M059J (cell line): ENCODE measurements around the gene STT3B. TPM values are rescaled to one million over a fixed set of nuclear protein-coding genes. Genes with fewer than 3 reads are reported as not detected.

Source experiments
- DNase-seq: peaks from one replicate; pipeline ENCODE4 v3.0.0-alpha.2; 2012; ENCODE audit warnings: low read depth
- total RNA-seq: library from RNA; depleted of rRNA; stranded (reverse); fragments of >200 nt; shearing (Covaris generic); gene quantifications from 2 replicates; pipeline ENCODE4 v1.2.3, GENCODE V29; 2014

Gene STT3B
- total RNA-seq, 1 experiment from 2014 or later, result 146 TPM

DNA sequence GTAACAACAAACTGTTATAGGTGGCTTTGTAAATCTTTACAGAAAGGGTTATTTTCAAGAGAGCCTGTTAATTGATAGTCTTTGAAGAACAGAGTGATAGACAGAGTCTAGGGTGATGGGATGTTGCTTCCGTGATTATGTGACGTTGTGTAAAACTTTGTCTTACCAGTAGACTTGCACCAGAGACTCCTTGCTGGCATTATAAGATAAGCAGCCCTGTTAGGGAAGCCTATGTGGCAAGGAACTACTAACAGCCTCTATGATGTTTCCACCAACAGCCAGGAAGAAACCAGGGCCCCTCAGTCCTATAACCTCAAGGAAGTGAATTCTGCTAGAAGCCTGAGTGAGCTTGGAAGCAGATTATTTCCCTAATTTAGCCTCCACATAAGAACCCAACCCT is 18.9 kb downstream of the STT3B start:
- DNase-seq, result no peak

DNA sequence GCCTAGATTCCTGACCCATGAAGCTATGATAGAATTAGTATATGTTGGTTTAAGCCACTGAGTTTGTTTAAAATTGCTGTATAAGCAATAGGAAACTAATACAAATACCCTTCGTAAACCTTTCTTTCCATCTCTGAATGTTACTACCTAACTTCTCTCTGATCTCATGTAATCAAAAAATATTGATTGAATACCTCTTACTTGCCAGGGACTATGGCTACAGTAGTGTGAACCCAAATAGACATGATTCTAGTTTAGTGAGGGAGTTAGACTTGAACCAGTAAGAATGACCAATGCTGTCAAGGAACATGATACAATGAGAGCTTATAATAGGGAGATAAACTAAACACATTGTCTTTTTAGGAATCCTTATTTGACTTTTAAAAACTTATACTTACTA is 19.4 kb downstream of the STT3B start:
- DNase-seq, result no peak

DNA sequence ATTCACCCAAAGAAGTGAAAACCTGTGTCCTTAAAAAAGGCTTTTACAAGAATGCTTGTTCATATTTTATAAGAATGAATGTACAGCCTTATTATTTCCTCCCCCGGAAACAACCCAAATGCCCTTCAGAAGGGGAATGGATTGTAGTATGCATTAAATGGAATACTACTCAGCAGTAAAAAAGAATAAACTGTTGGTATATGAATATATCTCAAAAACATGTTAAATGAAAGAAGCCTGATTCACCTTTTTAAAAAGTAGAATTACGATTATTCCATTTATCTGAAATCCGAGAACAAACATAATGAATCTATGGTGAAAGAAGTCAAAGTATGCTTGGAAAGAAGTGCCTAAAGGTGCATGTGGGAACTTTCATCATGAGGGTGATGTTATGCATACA is 20.5 kb downstream of the STT3B start:
- no peak for DNase-seq

DNA sequence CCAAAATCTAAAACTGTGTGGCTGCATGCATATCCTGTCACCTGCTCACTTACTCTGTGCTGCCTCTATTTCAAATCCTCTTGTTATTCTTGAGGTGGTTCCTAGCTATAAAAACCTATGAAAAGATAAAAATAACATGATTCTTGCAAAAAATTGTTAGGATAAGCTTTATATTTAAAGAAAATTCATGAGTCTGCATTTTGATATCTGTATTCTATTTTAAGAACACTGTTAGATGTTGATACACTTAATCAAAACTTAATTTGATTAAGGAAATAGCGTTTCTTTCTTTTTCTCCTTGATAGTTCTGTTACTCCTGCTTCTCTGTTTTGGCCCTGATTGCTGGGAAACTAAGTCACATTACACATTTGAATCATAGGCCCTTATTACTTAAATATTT is 22.5 kb downstream of the STT3B start:
- DNase-seq, result no peak

DNA sequence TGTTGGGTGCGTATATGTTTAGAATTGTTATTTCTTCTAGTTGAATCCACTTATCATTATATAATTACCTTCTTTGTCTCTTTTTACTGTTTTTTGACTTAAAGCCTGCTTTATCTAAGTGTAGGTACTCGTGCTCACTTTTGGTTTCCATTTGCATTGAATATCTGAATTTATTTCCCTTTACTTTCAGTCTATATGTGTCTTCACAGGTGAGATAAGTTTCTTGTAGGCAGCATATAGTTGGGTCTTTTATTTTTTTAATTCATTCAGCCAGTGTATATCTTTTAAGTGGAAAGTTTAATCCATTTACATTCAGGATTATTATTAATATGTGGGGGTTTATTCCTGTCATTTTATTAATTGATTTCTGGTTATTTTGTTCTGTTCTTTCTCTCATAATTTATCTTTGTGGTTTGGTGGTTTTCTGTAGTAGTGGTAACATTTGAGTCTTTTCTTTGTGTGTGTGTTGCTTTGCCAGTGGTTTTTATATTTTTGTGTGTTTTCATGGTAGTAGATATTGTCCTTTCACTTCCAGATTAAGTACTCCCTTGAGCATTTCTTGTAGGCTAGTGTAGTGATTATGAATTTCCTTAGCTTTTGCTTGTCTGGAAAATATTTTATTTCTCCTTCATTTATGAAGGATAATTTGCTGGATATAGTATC is 27.3 kb downstream of the STT3B start:
- DNase-seq, result no peak

DNA sequence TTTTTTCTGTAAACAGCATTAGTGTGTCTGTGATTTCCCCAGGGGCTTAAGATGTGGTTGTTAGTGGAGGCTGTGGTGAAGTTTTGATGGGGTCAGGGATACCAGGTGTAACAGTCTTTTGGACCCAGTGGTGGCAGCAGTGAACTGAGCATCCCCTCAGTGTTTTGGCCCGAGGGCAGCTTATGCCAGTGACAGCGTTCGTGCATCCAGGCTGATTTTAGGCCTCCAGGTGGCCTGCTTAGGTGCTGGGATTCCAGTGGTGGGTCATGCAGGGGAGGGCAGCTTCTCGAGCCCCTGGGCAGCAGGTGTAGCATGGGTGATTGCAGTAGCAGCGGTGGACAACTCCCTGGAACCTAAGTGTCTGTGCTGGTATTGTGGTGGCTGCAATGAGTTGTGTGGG is 29.2 kb downstream of the STT3B start:
- no peak for DNase-seq

DNA sequence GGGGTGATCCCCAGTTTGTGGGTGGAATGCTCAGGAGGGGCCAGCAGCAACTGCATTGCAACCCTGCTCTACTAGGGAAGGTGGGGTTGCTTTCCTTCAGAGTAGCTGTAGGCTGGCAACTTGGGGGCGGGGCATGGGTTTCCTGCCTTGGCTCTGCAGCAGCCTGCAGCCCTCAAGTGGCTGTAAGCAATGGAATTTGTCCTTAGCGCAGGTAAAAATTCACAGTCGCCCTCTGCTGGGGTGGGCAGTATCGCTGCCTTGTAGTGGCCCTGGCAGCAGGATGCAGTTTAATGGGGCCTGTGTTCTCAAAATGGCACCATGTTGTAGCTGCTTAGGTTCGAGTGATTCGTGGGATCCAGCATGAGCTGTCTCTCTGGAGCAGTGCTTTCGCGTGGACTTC is 29.8 kb downstream of the STT3B start:
- no peak for DNase-seq

DNA sequence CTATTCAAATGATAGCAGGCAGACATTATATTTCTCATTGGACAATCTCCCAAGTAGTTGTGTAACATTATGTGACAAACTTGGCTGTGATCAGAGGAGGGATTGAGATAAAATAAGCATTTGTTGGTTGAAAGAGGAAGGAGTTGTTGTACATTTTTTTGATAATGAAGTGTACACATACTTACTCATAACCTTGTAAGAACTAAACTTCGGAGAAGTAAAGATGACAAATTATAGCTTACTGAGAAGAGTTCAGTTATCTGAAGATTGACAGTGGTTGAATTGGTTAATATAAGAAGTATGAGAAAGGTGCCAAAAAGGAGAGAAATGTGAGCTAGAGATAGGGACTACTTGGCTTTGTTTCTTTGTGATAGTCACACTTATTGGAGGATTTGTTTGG is 32.6 kb downstream of the STT3B start:
- no peak for DNase-seq

DNA sequence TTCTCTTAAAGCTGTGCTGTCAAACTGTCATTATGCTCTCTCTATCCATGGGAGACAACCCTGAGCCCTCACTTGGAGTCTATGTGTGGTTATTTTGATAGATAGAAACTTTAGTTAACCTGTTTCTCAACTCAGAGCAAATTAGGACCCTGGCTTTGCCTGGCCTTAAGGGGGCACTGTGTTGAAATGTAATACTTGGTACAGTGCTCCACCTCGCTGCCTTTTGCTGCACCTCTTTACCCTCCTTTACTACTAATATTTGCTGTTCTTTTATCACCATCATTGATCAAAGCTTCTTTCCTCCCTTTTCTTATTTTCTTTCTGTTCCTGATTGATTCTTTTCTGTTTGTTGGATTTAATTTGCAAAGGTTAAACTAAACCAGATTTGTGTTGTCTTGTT is 34.3 kb downstream of the STT3B start:
- no peak for DNase-seq

DNA sequence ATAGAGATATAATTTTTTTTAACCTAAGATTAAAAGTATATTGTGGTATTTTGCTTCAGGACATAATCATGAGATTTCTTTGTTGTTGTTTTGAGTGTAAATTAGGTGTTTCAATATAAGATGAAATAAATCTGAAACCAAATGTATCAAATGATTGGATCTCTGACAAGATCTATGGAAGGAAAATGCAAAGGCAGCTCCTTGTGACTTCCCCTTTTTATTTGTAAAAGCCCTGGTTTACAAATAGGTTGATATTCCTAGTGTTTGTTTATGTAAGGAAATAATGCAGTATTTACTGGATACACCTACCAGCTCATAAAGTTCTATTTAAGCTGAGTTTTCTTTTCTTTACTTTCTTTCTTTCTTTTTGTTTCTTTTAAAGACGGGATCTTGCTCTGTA is 35.9 kb downstream of the STT3B start:
- DNase-seq, result no peak

DNA sequence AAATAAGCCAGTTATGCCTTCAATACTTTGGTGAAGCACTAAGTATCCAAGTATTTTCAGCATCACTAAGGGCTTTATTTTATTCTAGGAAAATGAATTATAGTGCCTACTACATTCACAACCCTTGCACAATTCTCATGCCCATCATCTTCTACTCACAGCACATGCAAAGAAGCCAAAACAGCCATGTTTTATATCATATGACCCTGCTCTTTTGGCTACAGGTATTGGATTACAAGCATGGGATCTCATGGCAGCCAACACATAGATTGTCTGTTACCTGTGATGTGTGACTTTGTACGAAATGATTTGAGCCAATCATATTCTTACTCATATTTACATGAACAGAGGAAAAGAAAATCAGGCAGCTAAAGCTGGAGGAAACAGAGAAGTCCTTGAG is 38.6 kb downstream of the STT3B start:
- DNase-seq, result no peak

DNA sequence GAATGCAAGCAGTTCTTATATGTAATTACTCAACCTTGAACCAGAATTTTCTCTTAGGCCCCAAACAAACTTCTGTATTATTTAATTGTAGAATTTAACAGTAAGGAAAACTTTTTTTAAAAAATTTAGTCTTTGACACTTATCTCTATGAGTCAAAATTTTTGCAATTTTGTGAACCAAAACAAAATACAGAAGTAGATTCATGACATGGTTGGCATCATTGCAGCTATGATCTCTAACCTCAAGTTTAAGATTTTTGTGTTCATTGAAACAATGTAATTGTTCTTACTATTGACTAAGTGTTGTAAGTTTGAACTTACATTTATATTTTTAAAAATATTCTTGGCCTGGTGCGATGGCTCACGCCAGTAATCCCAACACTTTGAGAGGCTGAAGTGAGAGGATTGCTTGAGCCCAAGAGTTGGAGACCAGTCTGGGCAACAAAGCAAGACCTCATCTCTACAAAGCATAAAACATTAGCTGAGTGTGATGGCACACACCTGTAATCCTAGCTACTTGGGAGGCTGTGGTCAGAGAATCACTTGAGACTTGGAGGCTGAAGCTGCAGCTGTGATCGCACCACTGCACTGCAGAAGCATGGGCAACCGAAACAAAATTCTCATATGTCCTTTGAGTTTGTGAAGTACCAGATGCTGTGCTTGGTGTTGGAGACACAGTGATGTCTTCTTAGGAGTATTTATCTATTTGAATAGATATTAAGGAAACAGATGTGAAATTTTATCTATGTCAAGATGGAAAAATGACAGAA is 39.7 kb downstream of the STT3B start:
- no peak for DNase-seq

DNA sequence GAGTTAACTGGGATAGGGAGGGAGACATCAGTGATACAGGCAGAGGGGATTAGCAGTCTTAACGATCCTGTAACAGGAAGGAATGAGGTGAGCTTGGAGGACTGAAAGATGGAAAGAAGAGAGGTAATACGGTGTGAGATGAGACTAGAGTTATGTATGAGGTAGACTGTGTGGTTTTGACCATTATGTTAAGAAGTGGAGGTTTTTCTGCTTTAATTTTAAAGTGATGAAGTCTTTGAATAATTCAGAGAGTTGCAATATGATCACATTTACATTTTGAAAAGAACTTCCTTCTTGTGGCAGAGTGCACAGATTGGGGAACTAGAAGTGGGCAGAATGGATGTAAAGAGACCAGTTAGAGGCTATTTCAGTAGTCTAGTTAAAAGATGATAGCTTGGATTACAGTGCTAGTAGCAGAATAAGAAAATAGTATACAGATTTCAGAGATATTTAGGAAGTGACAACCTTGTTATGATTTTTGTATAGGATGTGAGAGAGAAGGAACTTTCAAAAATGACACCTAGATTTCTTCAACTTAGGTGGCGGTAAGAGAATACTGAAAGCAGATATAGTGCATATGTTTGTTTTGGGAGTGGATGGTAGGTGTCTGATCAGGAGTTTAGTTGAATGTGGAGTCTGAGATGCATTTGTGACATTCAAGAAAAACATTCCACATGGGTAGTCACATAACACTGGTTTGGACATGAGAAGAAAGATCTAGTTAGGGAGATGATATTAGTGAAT is 40.5 kb downstream of the STT3B start:
- DNase-seq, result no peak

DNA sequence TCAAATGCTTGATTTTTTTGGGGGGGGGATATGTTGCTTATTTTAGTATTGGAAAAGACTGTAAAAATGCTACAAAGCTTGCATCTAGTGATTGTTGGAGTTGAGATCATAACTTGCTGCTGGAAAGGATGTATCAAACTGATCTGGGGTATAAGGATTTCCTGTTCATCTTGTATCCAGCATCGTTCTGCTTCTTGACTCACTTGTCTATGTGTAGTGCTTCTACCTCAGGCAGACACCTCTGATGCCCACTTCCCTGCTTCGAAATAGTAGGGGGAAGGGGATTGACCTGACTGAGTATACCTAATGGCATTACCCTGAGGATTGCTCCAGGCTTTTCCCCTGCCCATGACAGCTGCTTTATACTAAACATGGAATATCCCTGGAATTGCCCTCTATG is 42.7 kb downstream of the STT3B start:
- DNase-seq, result no peak

DNA sequence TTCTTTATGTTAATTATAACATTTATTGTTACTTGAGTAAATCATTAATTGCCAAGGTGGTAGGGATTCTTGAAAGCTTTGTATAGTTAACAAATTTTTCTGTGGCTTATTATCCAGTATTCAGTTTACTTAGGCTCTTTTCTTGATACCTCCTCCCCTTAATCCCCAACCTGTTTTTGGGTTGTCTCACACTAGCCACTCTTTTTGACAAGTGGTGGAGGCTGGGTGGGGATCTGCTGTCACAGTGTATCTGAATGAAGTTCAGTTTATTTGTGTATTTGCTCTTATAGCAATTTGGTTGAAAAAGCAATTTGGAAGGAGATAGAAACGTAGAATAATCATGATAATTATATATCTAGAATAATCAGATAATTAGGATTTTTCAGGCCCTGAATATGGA is 43.8 kb downstream of the STT3B start:
- DNase-seq, result no peak

DNA sequence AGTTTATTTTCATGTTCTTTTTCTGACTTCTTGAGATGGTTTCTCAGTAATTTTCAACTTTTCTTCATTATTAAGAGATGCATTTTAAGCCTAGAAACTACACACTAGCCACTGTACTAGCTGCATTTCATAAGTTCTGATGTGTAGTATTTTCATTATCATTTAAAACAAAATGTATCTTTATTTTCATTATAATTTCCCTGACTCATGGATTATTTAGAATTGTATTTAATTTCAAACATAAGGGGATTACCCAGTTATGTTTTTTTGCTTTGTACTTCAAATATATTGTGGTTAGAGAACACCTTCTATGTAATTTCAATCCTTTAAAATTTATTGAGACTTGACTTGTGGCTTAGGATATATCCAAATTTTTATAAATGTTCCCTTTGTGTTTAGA is 44.5 kb downstream of the STT3B start:
- DNase-seq, result no peak

DNA sequence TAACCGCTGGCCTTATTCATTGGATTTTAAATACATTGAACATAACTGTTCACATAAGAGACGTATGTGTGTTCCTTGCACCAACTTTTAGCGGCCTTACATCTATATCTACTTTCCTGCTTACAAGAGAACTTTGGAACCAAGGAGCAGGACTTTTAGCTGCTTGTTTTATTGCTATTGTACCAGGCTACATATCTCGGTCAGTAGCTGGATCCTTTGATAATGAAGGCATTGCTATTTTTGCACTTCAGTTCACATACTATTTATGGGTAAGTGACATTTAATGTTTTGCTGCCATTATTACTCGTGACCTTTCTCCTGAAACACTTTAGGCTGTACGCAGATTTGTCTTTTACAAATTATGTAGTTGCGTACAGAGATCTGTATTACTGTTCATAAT is 47.1 kb downstream of the STT3B start:
- DNase-seq, result no peak

DNA sequence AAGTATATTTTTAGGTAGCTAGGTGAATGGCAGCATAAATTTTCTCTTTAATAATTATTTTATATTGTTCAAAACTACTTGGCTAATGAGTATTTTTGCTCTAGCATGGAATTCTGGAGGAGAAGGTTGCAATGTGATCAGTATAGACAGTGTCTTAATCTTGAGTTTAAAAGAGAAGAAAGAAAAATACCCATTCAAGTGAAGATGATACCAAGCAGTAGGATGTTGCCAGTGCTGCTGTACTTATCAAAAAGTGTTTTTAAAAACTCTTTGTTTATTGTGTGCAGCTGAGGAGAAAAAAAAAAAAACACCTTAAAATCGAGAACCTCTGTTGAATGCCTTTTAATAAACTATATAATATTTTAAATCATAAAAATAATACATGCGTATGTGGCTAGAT is 47.9 kb downstream of the STT3B start:
- no peak for DNase-seq

DNA sequence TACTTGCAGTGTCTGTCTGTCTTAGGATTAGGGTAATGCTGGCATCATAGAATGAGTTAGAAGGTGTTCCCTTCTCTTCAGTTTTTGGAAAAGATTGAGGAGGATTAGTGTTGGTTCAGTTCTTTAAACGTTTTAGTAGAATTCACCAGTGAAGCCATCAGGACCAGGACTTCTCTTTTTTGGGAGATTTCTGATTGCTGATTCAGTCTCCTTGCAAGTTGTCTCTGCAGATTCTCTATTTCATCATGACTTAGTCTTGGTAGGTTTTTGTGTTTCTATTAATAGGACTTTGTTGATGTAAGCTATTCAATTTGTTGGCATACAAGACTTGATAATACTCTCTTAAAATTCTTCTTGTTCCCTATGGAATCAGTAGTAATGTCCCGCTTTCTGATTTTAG is 48.9 kb downstream of the STT3B start:
- DNase-seq, result no peak

DNA sequence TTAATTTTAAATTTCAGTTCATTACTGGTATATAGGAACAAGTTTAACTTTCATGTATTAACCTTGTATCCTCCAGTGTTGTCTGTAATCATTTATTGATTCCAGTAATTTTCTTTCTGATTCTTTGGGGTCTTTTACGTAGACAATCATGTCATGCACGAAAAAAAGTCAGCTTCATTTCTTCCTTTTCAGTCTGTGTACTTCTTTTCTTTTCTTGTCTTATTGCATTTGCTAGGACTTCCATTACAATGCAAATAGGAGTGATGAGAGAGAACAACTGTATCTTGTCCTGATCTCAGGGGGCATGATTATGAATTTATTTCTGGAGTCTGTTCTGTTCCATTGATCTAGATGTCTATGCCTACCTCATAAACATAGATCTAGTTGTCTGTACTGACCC is 56.5 kb downstream of the STT3B start:
- DNase-seq, result no peak

DNA sequence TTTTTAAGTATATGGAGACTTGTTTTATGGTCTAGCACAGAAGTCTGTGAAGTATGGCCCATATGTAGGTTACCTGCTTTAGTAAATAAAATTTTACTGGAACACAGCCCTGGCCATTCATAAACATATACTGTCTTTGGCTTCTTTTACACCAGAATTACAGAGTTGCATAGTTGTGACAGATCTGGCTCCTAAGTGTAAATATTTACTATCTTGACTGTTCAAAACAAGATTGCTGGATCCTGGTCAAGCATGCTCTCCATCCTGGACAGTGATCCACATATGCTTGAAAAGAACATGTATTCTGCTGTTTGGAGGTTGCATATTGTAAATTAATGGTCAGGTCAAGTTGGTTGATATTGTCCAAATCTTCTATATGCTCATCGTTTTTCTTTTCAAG is 57.9 kb downstream of the STT3B start:
- DNase-seq, result no peak

DNA sequence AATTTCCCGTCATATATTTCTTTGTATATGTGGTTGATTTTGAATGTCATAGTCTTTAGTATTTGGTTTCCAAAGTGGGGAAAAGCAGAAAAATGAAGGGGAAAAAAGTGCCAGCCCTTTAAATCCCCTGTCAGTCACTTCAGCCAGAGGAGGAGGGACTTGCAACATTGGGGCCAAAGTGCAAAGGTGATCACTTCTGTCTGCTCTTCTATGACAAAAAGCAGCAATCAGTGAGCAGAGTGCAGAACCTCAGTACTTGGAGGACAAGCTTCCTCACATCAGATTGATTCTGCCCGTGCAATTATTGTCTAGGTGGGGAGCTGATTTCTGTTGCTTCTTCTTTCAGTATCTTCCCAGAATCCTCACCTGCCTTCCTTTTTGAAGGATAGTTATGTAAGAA is 60.0 kb downstream of the STT3B start:
- no peak for DNase-seq

DNA sequence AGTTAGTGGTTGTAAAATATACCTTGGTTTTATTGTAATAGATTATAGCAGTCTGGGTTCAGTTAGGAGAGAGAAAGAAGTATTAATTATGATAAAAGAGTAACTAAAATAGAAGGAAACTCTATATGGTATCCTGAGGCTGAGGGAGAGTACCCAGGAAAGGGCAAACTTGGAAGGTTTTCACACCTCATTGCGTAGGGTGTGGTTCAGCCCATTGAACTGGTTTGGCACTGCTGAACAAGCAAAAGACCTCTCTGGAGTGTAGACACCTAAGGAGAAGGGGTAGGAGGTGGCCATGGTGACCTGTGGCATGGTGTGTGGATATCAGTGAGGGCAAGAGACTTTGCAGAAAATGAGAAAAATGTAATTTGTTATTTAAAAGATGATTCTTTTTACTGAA is 63.5 kb downstream of the STT3B start:
- no peak for DNase-seq
